WTC11 (cell line): ENCODE measurements around the gene TRPM4. TPM values are rescaled to one million over a fixed set of nuclear protein-coding genes. Genes with fewer than 3 reads are reported as not detected.

ENCODE experiments used
- ATAC-seq: fragments of 200-7000 bp; cut with Tn5 transposase; 2 replicates; pipeline ENCODE4 v1.10.0; 2021; ENCODE audit warnings: mild to moderate bottlenecking, moderate library complexity
- CTCF ChIA-PET: fragments of 300-600 bp; sonication (Branson Sonifier 250); formaldehyde crosslinking; loops from one replicate; lab custom pipeline; 2021; ENCODE audit warnings: antibody characterized with exemption; lab: Charles Lee
- POLR2A ChIA-PET: fragments of 350-600 bp; sonication (Branson Sonifier 250); formaldehyde crosslinking; loops from one replicate; lab custom pipeline; 2021; ENCODE audit warnings: antibody characterized with exemption; lab: Charles Lee
- DNase-seq: peaks from one replicate; pipeline ENCODE4 v3.0.0; 2021; ENCODE audit warnings: low spot score
- H3K27ac Mint-ChIP-seq: 2 replicates; pipeline ENCODE4 v1.8.0; 2021; ENCODE audit warnings: mixed read lengths
- H3K27me3 Mint-ChIP-seq: 2 replicates; pipeline ENCODE4 v1.8.0; 2021; ENCODE audit warnings: low read depth, mild to moderate bottlenecking, moderate library complexity, mixed read lengths
- H3K36me3 Mint-ChIP-seq: 2 replicates; pipeline ENCODE4 v1.8.0; 2021; ENCODE audit warnings: mixed read lengths
- H3K4me1 Mint-ChIP-seq: 2 replicates; pipeline ENCODE4 v1.8.0; 2022; ENCODE audit warnings: mixed read lengths
- H3K4me3 Mint-ChIP-seq: 2 replicates; pipeline ENCODE4 v1.8.0; 2021; ENCODE audit warnings: mild to moderate bottlenecking, moderate library complexity, mixed read lengths
- H3K9me3 Mint-ChIP-seq: 2 replicates; pipeline ENCODE4 v1.8.0; 2021; ENCODE audit warnings: mixed read lengths
- CREB1 ChIP-seq: sonication (generic); formaldehyde crosslinking; IDR thresholded peaks from 2 replicates; pipeline ENCODE4 v1.8.0; 2023; ENCODE audit warnings: mild to moderate bottlenecking, missing genetic modification reagents
- FOXJ3 ChIP-seq: sonication (generic); formaldehyde crosslinking; IDR thresholded peaks from 2 replicates; pipeline ENCODE4 v1.9.0; 2021; ENCODE audit warnings: missing genetic modification reagents, mild to moderate bottlenecking, borderline replicate concordance
- PREB ChIP-seq: sonication (generic); formaldehyde crosslinking; IDR thresholded peaks from 2 replicates; pipeline ENCODE4 v1.8.1; 2022; ENCODE audit warnings: mild to moderate bottlenecking, missing genetic modification reagents, moderate library complexity, borderline replicate concordance
- RELA ChIP-seq: sonication (generic); formaldehyde crosslinking; IDR thresholded peaks from 2 replicates; pipeline ENCODE4 v1.8.1; 2022; ENCODE audit warnings: missing genetic modification reagents, mild to moderate bottlenecking, borderline replicate concordance
- SOX15 ChIP-seq: fragments of 250-450 bp; sonication (Bioruptor Pico); IDR thresholded peaks from 2 replicates; pipeline ENCODE4 v1.9.0; 2021; ENCODE audit warnings: mild to moderate bottlenecking
- SP1 ChIP-seq: sonication (generic); formaldehyde crosslinking; conservative IDR thresholded peaks from 2 replicates; pipeline ENCODE4 v1.8.1; 2022; ENCODE audit warnings: missing genetic modification reagents
- TEAD1 ChIP-seq: sonication (generic); formaldehyde crosslinking; IDR thresholded peaks from 2 replicates; pipeline ENCODE4 v1.8.0; 2022; ENCODE audit warnings: mild to moderate bottlenecking, missing genetic modification reagents
- TP53 ChIP-seq: sonication (generic); formaldehyde crosslinking; IDR thresholded peaks from 2 replicates; pipeline ENCODE4 v1.8.1; 2023; ENCODE audit warnings: mild to moderate bottlenecking, missing genetic modification reagents
- ZNF263 ChIP-seq: sonication (generic); formaldehyde crosslinking; IDR thresholded peaks from 2 replicates; pipeline ENCODE4 v1.8.1; 2022; ENCODE audit warnings: low read depth, mild to moderate bottlenecking, moderate library complexity, missing genetic modification reagents
- ZNF281 ChIP-seq: sonication (generic); formaldehyde crosslinking; IDR thresholded peaks from 2 replicates; pipeline ENCODE4 v1.8.0; 2023; ENCODE audit warnings: mild to moderate bottlenecking, missing genetic modification reagents
- total RNA-seq: library from RNA; stranded (reverse); gene quantifications from 3 replicates; pipeline ENCODE4 v1.2.3, GENCODE V29; 2021
- TF ChIP-seq, protein P1 (sequence below): fragments of 250-450 bp; sonication (Bioruptor Pico); IDR thresholded peaks from 2 replicates; pipeline ENCODE4 v1.9.0; 2021; ENCODE audit warnings: mild to moderate bottlenecking, borderline replicate concordance
- TF ChIP-seq, protein P2 (sequence below): sonication (generic); formaldehyde crosslinking; IDR thresholded peaks from 2 replicates; pipeline ENCODE4 v1.8.1; 2022; ENCODE audit warnings: low read depth, missing genetic modification reagents, borderline replicate concordance
- TF ChIP-seq, protein P3 (sequence below): sonication (generic); formaldehyde crosslinking; IDR thresholded peaks from 2 replicates; pipeline ENCODE4 v1.8.0; 2023; ENCODE audit warnings: missing genetic modification reagents, mild to moderate bottlenecking, borderline replicate concordance

Gene TRPM4
- total RNA-seq, 1 experiment from 2014 or later, result 15.5 TPM

DNA sequence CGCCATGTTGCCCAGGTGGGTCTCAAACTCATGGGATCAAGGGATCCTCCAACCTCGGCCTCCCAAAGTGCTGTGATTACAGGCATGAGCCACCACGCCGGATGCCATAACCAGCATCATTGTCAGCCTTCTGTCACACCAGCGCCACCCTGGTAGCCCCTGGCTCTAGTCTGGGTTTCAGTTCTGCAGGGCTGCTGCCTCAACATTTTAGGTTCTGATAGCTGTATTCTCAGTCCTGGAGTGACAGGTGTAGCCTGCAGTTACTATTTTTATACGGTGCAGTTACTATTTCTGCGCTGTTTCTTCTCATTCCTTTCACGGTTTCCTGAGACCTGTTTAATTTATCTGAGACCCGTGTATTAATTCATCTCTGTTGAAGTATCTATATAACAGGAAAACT lies 57.1 kb downstream of the TRPM4 start (continued):
- TF ChIP-seq, protein P1, sequence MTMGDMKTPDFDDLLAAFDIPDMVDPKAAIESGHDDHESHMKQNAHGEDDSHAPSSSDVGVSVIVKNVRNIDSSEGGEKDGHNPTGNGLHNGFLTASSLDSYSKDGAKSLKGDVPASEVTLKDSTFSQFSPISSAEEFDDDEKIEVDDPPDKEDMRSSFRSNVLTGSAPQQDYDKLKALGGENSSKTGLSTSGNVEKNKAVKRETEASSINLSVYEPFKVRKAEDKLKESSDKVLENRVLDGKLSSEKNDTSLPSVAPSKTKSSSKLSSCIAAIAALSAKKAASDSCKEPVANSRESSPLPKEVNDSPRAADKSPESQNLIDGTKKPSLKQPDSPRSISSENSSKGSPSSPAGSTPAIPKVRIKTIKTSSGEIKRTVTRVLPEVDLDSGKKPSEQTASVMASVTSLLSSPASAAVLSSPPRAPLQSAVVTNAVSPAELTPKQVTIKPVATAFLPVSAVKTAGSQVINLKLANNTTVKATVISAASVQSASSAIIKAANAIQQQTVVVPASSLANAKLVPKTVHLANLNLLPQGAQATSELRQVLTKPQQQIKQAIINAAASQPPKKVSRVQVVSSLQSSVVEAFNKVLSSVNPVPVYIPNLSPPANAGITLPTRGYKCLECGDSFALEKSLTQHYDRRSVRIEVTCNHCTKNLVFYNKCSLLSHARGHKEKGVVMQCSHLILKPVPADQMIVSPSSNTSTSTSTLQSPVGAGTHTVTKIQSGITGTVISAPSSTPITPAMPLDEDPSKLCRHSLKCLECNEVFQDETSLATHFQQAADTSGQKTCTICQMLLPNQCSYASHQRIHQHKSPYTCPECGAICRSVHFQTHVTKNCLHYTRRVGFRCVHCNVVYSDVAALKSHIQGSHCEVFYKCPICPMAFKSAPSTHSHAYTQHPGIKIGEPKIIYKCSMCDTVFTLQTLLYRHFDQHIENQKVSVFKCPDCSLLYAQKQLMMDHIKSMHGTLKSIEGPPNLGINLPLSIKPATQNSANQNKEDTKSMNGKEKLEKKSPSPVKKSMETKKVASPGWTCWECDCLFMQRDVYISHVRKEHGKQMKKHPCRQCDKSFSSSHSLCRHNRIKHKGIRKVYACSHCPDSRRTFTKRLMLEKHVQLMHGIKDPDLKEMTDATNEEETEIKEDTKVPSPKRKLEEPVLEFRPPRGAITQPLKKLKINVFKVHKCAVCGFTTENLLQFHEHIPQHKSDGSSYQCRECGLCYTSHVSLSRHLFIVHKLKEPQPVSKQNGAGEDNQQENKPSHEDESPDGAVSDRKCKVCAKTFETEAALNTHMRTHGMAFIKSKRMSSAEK (CRISPR knock-in tag), result no peak
- TF ChIP-seq CREB1 (CRISPR knock-in tag) (no peak), SP1 (CRISPR knock-in tag) (no peak), TP53 (CRISPR knock-in tag) (no peak), FOXJ3 (CRISPR knock-in tag) (no peak)
- TF ChIP-seq, protein P2, sequence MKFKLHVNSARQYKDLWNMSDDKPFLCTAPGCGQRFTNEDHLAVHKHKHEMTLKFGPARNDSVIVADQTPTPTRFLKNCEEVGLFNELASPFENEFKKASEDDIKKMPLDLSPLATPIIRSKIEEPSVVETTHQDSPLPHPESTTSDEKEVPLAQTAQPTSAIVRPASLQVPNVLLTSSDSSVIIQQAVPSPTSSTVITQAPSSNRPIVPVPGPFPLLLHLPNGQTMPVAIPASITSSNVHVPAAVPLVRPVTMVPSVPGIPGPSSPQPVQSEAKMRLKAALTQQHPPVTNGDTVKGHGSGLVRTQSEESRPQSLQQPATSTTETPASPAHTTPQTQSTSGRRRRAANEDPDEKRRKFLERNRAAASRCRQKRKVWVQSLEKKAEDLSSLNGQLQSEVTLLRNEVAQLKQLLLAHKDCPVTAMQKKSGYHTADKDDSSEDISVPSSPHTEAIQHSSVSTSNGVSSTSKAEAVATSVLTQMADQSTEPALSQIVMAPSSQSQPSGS (CRISPR knock-in tag), result no peak

DNA sequence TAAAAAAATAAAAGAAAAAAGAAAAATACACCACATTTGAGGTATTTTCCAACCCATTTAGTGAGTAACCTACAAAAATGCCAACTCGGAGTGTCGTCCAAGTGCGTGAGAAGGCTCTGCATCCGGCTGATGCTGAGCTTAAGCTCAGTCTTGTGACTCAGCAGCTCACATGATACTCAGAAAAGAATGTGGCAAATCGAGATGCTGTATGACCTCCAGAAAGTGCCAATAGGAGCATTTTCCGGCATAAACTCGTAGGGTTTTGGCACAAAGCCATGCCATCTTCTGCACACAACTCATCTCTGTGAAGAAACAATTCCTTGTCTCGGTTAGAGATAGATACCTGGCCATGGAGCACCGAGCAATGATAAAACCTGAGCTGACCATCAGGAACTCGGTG lies 58.5 kb downstream of the TRPM4 start:
- DNase-seq (no peak), ATAC-seq (no peak)
- 0 out of 2 replicates have a peak, but pooled peaks cover 5% of the 10 kb centered on the region for H3K36me3 Mint-ChIP-seq
- ChIA-PET POLR2A (no interaction called here), CTCF (interaction anchor here (0.5 to 4.0 kb wide), 10 partner anchors 9 to 389 kb away, joined by 3 to 32 read pairs (median 3); partner anchors contain the start of genes GYS1 and RUVBL2)
- peaks cover 4% of the 10 kb centered on the region for H3K4me1 Mint-ChIP-seq
- 0 out of 2 replicates have a peak, but pooled peaks cover 8% of the 10 kb centered on the region for H3K9me3 Mint-ChIP-seq
- H3K4me3 Mint-ChIP-seq, result no peak overlapping the region
- H3K27ac Mint-ChIP-seq, result no peak overlapping the region
- H3K27me3 Mint-ChIP-seq, result peaks cover 6% of the 10 kb centered on the region
- no peak for TF ChIP-seq SOX15 (CRISPR knock-in tag)
- TF ChIP-seq, protein P1 (CRISPR knock-in tag), result no peak
- no peak for TF ChIP-seq CREB1 (CRISPR knock-in tag)
- no peak for TF ChIP-seq RELA (CRISPR knock-in tag)
- TF ChIP-seq ZNF263 (CRISPR knock-in tag), result no peak
- TF ChIP-seq TEAD1 (CRISPR knock-in tag), result no peak
- TF ChIP-seq, protein P3, sequence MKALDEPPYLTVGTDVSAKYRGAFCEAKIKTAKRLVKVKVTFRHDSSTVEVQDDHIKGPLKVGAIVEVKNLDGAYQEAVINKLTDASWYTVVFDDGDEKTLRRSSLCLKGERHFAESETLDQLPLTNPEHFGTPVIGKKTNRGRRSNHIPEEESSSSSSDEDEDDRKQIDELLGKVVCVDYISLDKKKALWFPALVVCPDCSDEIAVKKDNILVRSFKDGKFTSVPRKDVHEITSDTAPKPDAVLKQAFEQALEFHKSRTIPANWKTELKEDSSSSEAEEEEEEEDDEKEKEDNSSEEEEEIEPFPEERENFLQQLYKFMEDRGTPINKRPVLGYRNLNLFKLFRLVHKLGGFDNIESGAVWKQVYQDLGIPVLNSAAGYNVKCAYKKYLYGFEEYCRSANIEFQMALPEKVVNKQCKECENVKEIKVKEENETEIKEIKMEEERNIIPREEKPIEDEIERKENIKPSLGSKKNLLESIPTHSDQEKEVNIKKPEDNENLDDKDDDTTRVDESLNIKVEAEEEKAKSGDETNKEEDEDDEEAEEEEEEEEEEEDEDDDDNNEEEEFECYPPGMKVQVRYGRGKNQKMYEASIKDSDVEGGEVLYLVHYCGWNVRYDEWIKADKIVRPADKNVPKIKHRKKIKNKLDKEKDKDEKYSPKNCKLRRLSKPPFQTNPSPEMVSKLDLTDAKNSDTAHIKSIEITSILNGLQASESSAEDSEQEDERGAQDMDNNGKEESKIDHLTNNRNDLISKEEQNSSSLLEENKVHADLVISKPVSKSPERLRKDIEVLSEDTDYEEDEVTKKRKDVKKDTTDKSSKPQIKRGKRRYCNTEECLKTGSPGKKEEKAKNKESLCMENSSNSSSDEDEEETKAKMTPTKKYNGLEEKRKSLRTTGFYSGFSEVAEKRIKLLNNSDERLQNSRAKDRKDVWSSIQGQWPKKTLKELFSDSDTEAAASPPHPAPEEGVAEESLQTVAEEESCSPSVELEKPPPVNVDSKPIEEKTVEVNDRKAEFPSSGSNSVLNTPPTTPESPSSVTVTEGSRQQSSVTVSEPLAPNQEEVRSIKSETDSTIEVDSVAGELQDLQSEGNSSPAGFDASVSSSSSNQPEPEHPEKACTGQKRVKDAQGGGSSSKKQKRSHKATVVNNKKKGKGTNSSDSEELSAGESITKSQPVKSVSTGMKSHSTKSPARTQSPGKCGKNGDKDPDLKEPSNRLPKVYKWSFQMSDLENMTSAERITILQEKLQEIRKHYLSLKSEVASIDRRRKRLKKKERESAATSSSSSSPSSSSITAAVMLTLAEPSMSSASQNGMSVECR (CRISPR knock-in tag), result no peak
- TF ChIP-seq ZNF281 (CRISPR knock-in tag), result no peak
- TF ChIP-seq SP1 (CRISPR knock-in tag), result no peak
- no peak for TF ChIP-seq PREB
